Smooth muscle cell (in vitro differentiated cells): ENCODE results near the gene MYOZ2. TPM values are rescaled to one million over a fixed set of nuclear protein-coding genes. Genes with fewer than 3 reads are reported as not detected.

Experiments
- DNase-seq: peaks from one replicate; lab custom pipeline; 2025; ENCODE audit not compliant: unreplicated experiment; lab: John Stamatoyannopoulos, UW
- H2AFZ ChIP-seq: fragments of 200-600 bp; sonication (generic); 2 replicates; pipeline ENCODE4 v1.6.0; 2016; ENCODE audit warnings: antibody characterized with exemption, low read depth, mild to moderate bottlenecking
- H3F3A ChIP-seq: fragments of 200-600 bp; sonication (generic); 2 replicates; pipeline ENCODE4 v1.6.0; 2017; ENCODE audit warnings: antibody characterized with exemption, low read depth
- H3K27ac ChIP-seq: fragments of 200-600 bp; sonication (generic); 2 replicates; pipeline ENCODE4 v1.5.1; 2016; ENCODE audit warnings: low read depth, mild to moderate bottlenecking
- H3K27me3 ChIP-seq: fragments of 200-600 bp; sonication (generic); 2 replicates; pipeline ENCODE4 v1.6.1; 2016; ENCODE audit warnings: low read depth, mild to moderate bottlenecking
- H3K36me3 ChIP-seq: fragments of 200-600 bp; sonication (generic); 2 replicates; pipeline ENCODE4 v1.5.1; 2016; ENCODE audit warnings: low read depth
- H3K4me1 ChIP-seq: fragments of 200-600 bp; sonication (generic); 2 replicates; pipeline ENCODE4 v1.5.1; 2016; ENCODE audit warnings: low read depth
- H3K4me2 ChIP-seq: fragments of 200-600 bp; sonication (generic); 2 replicates; pipeline ENCODE4 v1.6.0; 2016; ENCODE audit warnings: mild to moderate bottlenecking
- H3K4me3 ChIP-seq: fragments of 200-600 bp; sonication (generic); 2 replicates; pipeline ENCODE4 v1.5.1; 2016; ENCODE audit warnings: mild to moderate bottlenecking
- H3K79me2 ChIP-seq: fragments of 200-600 bp; sonication (generic); 2 replicates; pipeline ENCODE4 v1.6.0; 2016; ENCODE audit warnings: low read depth, mild to moderate bottlenecking
- H3K9ac ChIP-seq: fragments of 200-600 bp; sonication (generic); 2 replicates; pipeline ENCODE4 v1.6.0; 2016; ENCODE audit warnings: low read depth
- H3K9me3 ChIP-seq: fragments of 200-600 bp; sonication (generic); replicated peaks from 2 replicates; pipeline ENCODE4 v1.5.1; 2016; ENCODE audit warnings: low read depth
- H4K20me1 ChIP-seq: fragments of 200-600 bp; sonication (generic); 2 replicates; pipeline ENCODE4 v1.6.0; 2016; ENCODE audit warnings: low read depth
- CTCF ChIP-seq: fragments of 200-600 bp; sonication (generic); IDR thresholded peaks from 2 replicates; pipeline ENCODE4 v1.5.1; 2017; ENCODE audit warnings: borderline replicate concordance, mild to moderate bottlenecking, antibody characterized with exemption; ENCODE audit not compliant: insufficient read depth, poor library complexity, severe bottlenecking
- WGBS: methylation state at CpG from one replicate; pipeline ENCODE4 v1.1.7; 2016; ENCODE audit warnings: low lambda C conversion rate; 5-methylcytosine and 5-hydroxymethylcytosine counted together
- polyA plus RNA-seq: library from polyadenylated mRNA; unstranded; fragments of >200 nt; fragmentation: Nextera tagmentation; extraction: Ambion mirVana; gene quantifications from 2 replicates; pipeline ENCODE4 v1.2.1, GENCODE V29; 2016
- total RNA-seq: library from RNA; depleted of rRNA; stranded (reverse); fragments of >200 nt; gene quantifications from 2 replicates; pipeline ENCODE4 v1.2.3, GENCODE V29; 2014

The MYOZ2 gene
- total and polyA plus RNA-seq, 2 experiments from 2014 or later: not detected

DNA sequence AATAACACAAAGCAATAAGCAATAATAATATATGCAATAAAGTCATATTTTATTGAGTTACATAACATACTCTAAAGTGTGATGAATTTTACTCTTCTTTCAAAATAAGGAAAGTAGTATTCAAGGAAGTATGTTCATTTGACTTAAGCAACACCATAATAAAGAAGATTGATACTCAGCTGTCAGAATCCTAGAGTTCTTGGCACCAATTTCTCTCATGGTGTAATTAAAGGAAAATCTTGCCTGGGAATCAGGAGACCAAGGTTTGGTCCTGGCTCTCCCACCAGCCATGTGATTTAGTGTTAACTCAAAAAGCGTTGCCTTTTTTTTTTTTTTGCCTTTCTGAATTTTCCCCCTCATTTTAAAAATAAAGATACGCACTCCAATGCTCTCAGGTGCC is 17.1 kb downstream of the MYOZ2 start:
- Histone ChIP-seq H3K9me3 (no peaks in the 10 kb centered on the region), H3K4me3 (no peak overlapping the region), H3K4me2 (no peak overlapping the region), H3K4me1 (no peaks in the 10 kb centered on the region), H3K36me3 (no peaks in the 10 kb centered on the region), H3K9ac (no peak overlapping the region), H3K27ac (no peak overlapping the region), H2AFZ (no peak overlapping the region), H4K20me1 (no peaks in the 10 kb centered on the region), H3K79me2 (no peaks in the 10 kb centered on the region), H3F3A (no peaks in the 10 kb centered on the region), H3K27me3 (no peaks in the 10 kb centered on the region)
- DNase-seq: no peak
- TF ChIP-seq CTCF: no peak
- 89% methylated on average over 2 of the region's 2 CpGs for WGBS

- Histone ChIP-seq H4K20me1 (no peaks in the 10 kb centered on the region), H3K4me3 (no peak overlapping the region), H2AFZ (no peak overlapping the region), H3K79me2 (no peaks in the 10 kb centered on the region), H3K4me1 (no peaks in the 10 kb centered on the region), H3K4me2 (no peak overlapping the region), H3K27ac (no peak overlapping the region), H3K27me3 (no peaks in the 10 kb centered on the region), H3F3A (no peaks in the 10 kb centered on the region), H3K9me3 (no peaks in the 10 kb centered on the region), H3K9ac (no peak overlapping the region), H3K36me3 (no peaks in the 10 kb centered on the region)
- WGBS: 93% methylated on average over 5 of the region's 5 CpGs
- no peak for DNase-seq
- no peak for TF ChIP-seq CTCF
Measured at GRCh38 chr4:119162174-119162573, 26.5 kb downstream of the MYOZ2 start.

DNA sequence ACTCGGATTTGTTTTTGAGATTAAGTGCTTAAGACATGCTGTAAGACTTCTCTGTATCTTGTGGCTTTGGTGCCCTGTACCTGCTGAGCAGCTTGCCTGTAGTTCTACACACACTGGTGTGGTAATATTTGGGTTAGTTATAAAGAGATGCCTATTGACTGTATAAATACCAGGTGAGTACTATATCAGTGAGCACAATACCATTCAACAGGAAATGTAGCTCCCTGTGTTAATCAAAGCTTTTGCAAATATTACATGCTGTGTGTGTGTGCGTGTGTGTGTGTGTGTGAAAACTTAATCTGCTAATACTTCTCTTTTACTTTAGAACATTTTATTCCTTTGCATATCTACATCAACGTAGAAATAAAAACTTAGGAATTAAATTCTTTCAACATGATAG is 30.1 kb downstream of the MYOZ2 start:
- no peak overlapping the region for H3K4me2 ChIP-seq
- no peaks in the 10 kb centered on the region for H3K27me3 ChIP-seq
- H3K27ac ChIP-seq: no peak overlapping the region
- no peaks in the 10 kb centered on the region for H3K36me3 ChIP-seq
- H3K4me3 ChIP-seq: no peak overlapping the region
- no peaks in the 10 kb centered on the region for H3K4me1 ChIP-seq
- no peaks in the 10 kb centered on the region for H3F3A ChIP-seq
- H3K79me2 ChIP-seq: no peaks in the 10 kb centered on the region
- H3K9me3 ChIP-seq: no peaks in the 10 kb centered on the region
- no peak for TF ChIP-seq CTCF
- H2AFZ ChIP-seq: no peak overlapping the region
- H3K9ac ChIP-seq: no peak overlapping the region
- WGBS: 92% methylated on average over 3 of the region's 3 CpGs
- no peak for DNase-seq
- no peaks in the 10 kb centered on the region for H4K20me1 ChIP-seq

- Histone ChIP-seq H3K27ac (no peak overlapping the region), H3K4me1 (no peaks in the 10 kb centered on the region), H3K27me3 (no peaks in the 10 kb centered on the region), H3K4me3 (no peak overlapping the region), H4K20me1 (no peaks in the 10 kb centered on the region), H3K79me2 (no peaks in the 10 kb centered on the region), H3K9ac (no peak overlapping the region), H3K36me3 (no peaks in the 10 kb centered on the region), H3K4me2 (no peak overlapping the region), H3F3A (no peaks in the 10 kb centered on the region), H3K9me3 (no peaks in the 10 kb centered on the region), H2AFZ (no peak overlapping the region)
- DNase-seq: no peak
- no peak for TF ChIP-seq CTCF
Measured at GRCh38 chr4:119170195-119170594, 34.6 kb downstream of the MYOZ2 start.
